ENCODE results near the gene RAB3D. TPM values are rescaled to one million over a fixed set of nuclear protein-coding genes. Genes with fewer than 3 reads are reported as not detected.

RAB3D gene
- total and polyA plus RNA-seq, 2 experiments from 2014 or later = 3.8 to 21.2 TPM

DNA sequence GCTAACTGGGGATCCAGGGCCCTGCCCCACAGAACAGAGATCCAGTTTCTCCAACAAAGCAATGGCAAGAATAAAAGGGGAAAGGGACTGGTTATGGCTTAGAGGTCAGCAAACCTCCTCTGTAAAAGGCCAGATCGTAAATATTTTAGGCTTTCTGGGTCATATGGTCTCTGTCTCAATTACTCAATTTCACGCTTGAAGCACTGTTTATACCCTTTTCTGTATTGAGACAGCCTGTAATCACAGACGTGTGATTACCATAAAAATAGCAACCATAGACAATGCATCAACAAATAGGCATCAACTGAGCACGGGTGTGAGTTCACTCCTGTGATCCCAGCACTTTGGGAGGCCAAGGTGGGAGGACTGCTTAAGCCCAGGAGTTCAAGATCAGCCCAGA is 9.3 kb downstream of the RAB3D start:
- TF ChIP-seq, protein P1, sequence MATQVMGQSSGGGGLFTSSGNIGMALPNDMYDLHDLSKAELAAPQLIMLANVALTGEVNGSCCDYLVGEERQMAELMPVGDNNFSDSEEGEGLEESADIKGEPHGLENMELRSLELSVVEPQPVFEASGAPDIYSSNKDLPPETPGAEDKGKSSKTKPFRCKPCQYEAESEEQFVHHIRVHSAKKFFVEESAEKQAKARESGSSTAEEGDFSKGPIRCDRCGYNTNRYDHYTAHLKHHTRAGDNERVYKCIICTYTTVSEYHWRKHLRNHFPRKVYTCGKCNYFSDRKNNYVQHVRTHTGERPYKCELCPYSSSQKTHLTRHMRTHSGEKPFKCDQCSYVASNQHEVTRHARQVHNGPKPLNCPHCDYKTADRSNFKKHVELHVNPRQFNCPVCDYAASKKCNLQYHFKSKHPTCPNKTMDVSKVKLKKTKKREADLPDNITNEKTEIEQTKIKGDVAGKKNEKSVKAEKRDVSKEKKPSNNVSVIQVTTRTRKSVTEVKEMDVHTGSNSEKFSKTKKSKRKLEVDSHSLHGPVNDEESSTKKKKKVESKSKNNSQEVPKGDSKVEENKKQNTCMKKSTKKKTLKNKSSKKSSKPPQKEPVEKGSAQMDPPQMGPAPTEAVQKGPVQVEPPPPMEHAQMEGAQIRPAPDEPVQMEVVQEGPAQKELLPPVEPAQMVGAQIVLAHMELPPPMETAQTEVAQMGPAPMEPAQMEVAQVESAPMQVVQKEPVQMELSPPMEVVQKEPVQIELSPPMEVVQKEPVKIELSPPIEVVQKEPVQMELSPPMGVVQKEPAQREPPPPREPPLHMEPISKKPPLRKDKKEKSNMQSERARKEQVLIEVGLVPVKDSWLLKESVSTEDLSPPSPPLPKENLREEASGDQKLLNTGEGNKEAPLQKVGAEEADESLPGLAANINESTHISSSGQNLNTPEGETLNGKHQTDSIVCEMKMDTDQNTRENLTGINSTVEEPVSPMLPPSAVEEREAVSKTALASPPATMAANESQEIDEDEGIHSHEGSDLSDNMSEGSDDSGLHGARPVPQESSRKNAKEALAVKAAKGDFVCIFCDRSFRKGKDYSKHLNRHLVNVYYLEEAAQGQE (IDR thresholded peaks at IDR 0.05; ENCODE audit: unreplicated experiment) = no peak
- TF ChIP-seq EZH2 (IDR thresholded peaks at IDR 0.05; ENCODE audit: low read depth, unreplicated experiment) (no peak), NANOG (IDR thresholded peaks at IDR 0.05; ENCODE audit: borderline replicate concordance) (no peak), ZNF114 (CRISPR knock-in tag; IDR thresholded peaks at IDR 0.05) (no peak), CREB1 (CRISPR knock-in tag; IDR thresholded peaks at IDR 0.05; ENCODE audit: low read depth) (no peak), POLR2AphosphoS5 (IDR thresholded peaks at IDR 0.05; ENCODE audit: low read depth) (no peak), EZH2phosphoT487 (IDR thresholded peaks at IDR 0.05; ENCODE audit: unreplicated experiment) (no peak), ZNF331 (CRISPR knock-in tag; IDR thresholded peaks at IDR 0.05; ENCODE audit: low read depth) (no peak), JUNB (IDR thresholded peaks at IDR 0.05; ENCODE audit: unreplicated experiment) (no peak), STAT1 (IDR thresholded peaks at IDR 0.05; ENCODE audit: unreplicated experiment) (no peak)
- TF ChIP-seq, protein P2, sequence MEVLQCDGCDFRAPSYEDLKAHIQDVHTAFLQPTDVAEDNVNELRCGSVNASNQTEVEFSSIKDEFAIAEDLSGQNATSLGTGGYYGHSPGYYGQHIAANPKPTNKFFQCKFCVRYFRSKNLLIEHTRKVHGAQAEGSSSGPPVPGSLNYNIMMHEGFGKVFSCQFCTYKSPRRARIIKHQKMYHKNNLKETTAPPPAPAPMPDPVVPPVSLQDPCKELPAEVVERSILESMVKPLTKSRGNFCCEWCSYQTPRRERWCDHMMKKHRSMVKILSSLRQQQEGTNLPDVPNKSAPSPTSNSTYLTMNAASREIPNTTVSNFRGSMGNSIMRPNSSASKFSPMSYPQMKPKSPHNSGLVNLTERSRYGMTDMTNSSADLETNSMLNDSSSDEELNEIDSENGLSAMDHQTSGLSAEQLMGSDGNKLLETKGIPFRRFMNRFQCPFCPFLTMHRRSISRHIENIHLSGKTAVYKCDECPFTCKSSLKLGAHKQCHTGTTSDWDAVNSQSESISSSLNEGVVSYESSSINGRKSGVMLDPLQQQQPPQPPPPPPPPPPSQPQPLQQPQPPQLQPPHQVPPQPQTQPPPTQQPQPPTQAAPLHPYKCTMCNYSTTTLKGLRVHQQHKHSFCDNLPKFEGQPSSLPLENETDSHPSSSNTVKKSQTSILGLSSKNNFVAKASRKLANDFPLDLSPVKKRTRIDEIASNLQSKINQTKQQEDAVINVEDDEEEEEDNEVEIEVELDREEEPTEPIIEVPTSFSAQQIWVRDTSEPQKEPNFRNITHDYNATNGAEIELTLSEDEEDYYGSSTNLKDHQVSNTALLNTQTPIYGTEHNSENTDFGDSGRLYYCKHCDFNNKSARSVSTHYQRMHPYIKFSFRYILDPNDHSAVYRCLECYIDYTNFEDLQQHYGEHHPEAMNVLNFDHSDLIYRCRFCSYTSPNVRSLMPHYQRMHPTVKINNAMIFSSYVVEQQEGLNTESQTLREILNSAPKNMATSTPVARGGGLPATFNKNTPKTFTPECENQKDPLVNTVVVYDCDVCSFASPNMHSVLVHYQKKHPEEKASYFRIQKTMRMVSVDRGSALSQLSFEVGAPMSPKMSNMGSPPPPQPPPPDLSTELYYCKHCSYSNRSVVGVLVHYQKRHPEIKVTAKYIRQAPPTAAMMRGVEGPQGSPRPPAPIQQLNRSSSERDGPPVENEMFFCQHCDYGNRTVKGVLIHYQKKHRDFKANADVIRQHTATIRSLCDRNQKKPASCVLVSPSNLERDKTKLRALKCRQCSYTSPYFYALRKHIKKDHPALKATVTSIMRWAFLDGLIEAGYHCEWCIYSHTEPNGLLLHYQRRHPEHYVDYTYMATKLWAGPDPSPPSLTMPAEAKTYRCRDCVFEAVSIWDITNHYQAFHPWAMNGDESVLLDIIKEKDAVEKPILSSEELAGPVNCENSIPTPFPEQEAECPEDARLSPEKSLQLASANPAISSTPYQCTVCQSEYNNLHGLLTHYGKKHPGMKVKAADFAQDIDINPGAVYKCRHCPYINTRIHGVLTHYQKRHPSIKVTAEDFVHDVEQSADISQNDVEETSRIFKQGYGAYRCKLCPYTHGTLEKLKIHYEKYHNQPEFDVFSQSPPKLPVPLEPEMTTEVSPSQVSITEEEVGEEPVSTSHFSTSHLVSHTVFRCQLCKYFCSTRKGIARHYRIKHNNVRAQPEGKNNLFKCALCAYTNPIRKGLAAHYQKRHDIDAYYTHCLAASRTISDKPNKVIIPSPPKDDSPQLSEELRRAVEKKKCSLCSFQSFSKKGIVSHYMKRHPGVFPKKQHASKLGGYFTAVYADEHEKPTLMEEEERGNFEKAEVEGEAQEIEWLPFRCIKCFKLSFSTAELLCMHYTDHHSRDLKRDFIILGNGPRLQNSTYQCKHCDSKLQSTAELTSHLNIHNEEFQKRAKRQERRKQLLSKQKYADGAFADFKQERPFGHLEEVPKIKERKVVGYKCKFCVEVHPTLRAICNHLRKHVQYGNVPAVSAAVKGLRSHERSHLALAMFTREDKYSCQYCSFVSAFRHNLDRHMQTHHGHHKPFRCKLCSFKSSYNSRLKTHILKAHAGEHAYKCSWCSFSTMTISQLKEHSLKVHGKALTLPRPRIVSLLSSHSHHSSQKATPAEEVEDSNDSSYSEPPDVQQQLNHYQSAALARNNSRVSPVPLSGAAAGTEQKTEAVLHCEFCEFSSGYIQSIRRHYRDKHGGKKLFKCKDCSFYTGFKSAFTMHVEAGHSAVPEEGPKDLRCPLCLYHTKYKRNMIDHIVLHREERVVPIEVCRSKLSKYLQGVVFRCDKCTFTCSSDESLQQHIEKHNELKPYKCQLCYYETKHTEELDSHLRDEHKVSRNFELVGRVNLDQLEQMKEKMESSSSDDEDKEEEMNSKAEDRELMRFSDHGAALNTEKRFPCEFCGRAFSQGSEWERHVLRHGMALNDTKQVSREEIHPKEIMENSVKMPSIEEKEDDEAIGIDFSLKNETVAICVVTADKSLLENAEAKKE (CRISPR knock-in tag; IDR thresholded peaks at IDR 0.05) = no peak
- TF ChIP-seq, protein P3, sequence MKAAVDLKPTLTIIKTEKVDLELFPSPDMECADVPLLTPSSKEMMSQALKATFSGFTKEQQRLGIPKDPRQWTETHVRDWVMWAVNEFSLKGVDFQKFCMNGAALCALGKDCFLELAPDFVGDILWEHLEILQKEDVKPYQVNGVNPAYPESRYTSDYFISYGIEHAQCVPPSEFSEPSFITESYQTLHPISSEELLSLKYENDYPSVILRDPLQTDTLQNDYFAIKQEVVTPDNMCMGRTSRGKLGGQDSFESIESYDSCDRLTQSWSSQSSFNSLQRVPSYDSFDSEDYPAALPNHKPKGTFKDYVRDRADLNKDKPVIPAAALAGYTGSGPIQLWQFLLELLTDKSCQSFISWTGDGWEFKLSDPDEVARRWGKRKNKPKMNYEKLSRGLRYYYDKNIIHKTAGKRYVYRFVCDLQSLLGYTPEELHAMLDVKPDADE (IDR thresholded peaks at IDR 0.05) = no peak
- TF ChIP-seq, protein P4, sequence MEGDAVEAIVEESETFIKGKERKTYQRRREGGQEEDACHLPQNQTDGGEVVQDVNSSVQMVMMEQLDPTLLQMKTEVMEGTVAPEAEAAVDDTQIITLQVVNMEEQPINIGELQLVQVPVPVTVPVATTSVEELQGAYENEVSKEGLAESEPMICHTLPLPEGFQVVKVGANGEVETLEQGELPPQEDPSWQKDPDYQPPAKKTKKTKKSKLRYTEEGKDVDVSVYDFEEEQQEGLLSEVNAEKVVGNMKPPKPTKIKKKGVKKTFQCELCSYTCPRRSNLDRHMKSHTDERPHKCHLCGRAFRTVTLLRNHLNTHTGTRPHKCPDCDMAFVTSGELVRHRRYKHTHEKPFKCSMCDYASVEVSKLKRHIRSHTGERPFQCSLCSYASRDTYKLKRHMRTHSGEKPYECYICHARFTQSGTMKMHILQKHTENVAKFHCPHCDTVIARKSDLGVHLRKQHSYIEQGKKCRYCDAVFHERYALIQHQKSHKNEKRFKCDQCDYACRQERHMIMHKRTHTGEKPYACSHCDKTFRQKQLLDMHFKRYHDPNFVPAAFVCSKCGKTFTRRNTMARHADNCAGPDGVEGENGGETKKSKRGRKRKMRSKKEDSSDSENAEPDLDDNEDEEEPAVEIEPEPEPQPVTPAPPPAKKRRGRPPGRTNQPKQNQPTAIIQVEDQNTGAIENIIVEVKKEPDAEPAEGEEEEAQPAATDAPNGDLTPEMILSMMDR (conservative IDR thresholded peaks at IDR 0.05; ENCODE audit: low read depth in 2 of 2) = no peak
- Histone ChIP-seq H3K79me2 (replicated peaks; ENCODE audit: insufficient read depth) (no peaks in the 10 kb centered on the region), H3K36me3 (ENCODE audit: insufficient read depth) (no peaks in the 10 kb centered on the region), H3F3A (replicated peaks; ENCODE audit: low read depth) (no peaks in the 10 kb centered on the region; the same call in 1 of the 2 replicates), H3K4me2 (no peak overlapping the region), H2AFZ (no peak overlapping the region), H3K27ac (ENCODE audit: low read depth) (no peak overlapping the region), H3K4me3 (no peak overlapping the region), H3K9me2 (ENCODE audit: insufficient read depth) (no peaks in the 10 kb centered on the region), H3K27me3 (ENCODE audit: insufficient read depth) (no peaks in the 10 kb centered on the region), H4K20me1 (replicated peaks; ENCODE audit: insufficient read depth) (no peaks in the 10 kb centered on the region), H3K4me1 (ENCODE audit: insufficient read depth) (no peaks in the 10 kb centered on the region)
- Mint-ChIP-seq H3K36me3 (ENCODE audit: low read depth) (peaks cover 20% of the 10 kb centered on the region), H3K9me3 (no peaks in the 10 kb centered on the region), H3K4me3 (no peak overlapping the region), H3K27me3 (ENCODE audit: insufficient read depth, low read depth, poor library complexity) (no peaks in the 10 kb centered on the region), H3K27ac (no peak overlapping the region), H3K4me1 (no peaks in the 10 kb centered on the region)
- DNase-seq (ENCODE audit: low spot score) (no peak), ATAC-seq (no peak)
